GM21717 (cell line): ENCODE measurements around the gene FBXL7.

Experiments used
- ATAC-seq: cut with Tn5 transposase; IDR thresholded peaks from one replicate; pipeline ENCODE4 v1.9.1; 2021; ENCODE audit warnings: mild to moderate bottlenecking, moderate library complexity; ENCODE audit not compliant: unreplicated experiment

The FBXL7 gene

DNA sequence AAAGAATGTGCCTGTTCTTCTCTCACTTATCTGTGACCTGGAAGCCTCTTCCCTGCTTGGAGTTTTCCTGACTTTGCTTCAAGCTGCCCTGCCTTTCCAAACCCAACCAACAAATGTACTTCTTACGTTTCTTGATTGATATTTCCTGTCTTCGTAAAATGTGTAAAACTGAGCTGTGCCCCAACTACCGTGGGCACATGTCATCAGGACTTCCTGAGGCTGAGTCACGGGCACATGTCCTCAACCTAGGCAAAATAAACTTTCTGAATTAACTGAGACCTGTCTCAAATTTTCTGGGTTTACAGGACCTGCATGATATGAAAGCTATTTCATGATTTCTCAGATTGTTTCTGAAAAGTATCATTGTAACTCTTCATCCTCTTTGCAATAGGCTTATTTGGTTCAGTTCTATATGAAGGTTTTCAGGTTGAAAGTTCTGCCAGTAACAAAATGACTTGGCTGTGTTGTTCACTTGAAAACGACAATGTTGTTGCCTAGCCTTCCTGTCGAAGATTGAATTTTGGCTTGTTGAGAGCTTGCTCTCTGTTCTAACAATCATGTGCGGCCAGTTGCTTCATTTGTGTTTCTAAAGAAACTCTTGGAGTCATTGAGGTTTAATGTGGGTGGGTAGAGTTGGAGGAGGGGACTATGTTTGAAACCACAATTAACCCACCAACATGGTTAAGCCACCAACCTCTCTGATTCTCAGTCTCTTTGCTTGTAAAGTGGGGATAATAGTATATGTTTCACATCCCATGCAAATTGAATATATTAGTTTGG lies 145.6 kb downstream of the FBXL7 start:
- no peak for ATAC-seq

DNA sequence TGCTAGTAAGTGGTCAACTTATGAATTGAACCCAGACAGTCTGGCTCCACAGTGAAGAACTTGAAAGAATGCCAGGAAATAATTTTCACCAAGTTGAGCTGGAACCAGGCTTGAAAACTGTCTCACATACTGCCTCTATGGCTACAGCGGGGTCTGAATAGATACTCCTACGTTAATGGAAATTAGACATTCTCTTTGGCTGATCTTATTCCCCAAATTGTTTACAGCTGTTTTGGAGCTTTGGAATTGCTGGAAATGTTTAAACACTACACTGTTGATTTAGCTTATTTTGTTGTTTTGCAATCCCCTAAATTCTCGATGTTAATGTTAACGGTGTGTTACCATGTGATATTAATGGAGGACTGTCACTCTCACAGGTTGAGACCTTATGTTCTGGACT lies 146.4 kb downstream of the FBXL7 start:
- ATAC-seq, result no peak

DNA sequence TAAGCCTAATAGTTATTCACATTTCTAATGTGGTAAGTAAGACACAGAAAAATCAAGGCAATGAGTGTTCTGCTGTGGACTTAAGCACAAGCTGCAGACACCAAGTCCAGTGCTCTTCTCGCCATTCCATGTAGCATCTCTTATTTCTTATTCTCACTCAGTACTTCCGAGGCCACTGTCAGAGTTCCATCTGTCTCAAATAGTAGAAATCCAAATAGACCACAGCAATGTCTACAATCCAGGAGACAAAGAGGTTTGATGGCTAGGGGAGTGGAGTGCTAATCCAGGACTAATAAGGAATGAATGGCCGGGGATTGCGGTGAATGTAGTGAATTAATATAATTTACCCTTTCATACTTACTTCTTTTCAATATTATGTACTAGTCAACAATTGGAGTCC lies 147.3 kb downstream of the FBXL7 start:
- ATAC-seq, result no peak

GRCh38 chr5:15650266-15650665 lies 150.3 kb downstream of the FBXL7 start:
- no peak for ATAC-seq

GRCh38 chr5:15654779-15655178 lies 154.8 kb downstream of the FBXL7 start:
- no peak for ATAC-seq

GRCh38 chr5:15655683-15656082 lies 155.7 kb downstream of the FBXL7 start:
- no peak for ATAC-seq

DNA sequence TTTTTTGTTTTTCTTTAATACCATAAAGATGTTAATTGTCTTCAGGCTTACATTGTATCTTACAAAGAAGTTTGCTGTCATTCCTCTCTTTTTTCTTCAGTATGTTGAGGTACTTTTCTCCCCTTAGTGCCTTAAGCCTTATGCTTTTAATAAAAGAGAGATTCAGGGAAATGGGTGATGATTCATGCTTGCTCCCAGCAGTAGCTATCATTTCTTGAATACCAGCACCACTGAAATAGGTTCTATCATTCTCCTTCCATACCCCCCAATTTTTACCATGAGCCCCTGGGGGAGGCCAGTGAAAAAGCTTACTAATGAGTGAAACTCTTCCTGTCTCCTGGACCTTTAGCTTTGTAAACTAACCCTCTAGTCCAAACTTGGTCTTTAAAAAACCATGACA lies 165.0 kb downstream of the FBXL7 start:
- ATAC-seq, result no peak

GRCh38 chr5:15669826-15670225 lies 169.8 kb downstream of the FBXL7 start:
- no peak for ATAC-seq

- ATAC-seq, result no peak
Measured at GRCh38 chr5:15674716-15675115, 174.7 kb downstream of the FBXL7 start.

DNA sequence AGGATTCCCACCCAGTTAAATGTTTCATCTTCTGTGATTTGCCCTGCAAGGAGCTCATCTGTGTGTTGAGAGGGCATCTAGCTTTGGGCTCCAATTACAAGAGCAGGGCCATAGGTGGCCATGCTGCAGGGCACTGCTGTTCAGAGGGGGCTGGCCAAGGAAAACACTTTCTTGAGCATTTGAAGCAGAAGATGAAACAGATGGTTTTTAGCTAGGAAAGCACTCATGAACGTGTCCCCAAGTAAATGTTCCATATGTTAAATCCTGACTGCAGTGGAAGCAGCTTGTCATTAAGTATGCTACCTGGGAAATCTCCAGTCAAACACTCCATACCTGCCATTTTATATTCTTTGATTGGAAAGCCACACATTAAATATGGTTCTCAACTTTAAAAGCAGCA lies 176.6 kb downstream of the FBXL7 start:
- ATAC-seq, result no peak

GRCh38 chr5:15679161-15679560 lies 179.2 kb downstream of the FBXL7 start:
- no peak for ATAC-seq

DNA sequence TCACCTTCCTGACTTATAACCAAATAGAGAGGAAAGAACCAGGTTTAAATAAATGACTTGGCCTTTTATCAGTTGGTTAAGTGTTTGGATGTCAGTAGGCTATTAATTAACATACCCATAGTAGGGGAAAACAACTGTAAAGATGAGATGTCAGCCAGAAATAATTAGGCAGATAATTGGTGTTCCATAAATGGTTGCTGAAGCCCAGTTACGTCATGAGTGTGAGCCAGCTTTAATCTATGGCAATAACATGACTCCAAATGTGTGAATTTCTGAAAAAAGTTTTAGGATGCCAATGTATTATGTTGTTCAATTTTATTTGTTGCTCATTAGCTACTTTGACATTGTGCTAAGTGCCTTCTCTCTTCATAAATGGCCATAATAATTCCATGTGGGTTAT lies 180.5 kb downstream of the FBXL7 start:
- ATAC-seq, result no peak

DNA sequence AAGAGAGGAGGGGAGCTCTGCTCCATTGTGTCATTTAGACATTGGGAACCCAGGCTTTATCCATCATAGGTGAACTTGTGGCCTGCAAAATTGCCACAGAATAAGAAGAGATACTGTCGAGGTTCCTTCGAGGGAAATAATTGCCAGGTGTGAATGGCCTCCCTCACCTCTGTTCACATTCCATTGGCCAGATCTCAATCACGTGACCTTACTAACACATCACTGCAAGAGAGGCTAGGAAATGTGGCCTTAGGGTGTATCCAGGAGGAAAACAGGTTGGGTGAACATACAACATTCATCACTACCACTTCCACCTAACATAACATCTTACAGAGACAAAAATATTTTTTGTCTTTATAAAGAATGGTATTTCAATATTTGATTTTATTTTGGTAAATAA lies 182.1 kb downstream of the FBXL7 start:
- no peak for ATAC-seq

- no peak for ATAC-seq
Measured at GRCh38 chr5:15682566-15682965, 182.6 kb downstream of the FBXL7 start.

GRCh38 chr5:15683332-15683731 lies 183.4 kb downstream of the FBXL7 start:
- ATAC-seq, result no peak

DNA sequence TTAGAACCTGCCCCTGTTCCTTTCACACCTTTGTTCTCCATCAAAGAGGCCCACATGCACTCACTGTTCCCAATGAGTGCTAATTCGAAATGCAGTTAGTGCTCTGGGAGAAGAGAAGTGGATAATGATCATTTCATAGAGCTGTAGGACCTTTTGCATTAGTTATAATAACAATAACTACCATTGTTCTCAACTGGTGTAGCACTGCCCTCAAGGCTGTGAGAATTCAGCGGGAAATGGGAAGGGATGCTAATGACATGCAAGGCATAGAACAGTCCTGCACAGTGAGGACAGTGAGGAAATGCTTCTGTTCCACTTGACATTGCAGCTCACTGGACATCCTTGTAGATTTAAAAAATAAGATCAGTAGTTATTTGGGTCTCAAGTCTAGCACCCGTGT lies 187.4 kb downstream of the FBXL7 start:
- no peak for ATAC-seq

- no peak for ATAC-seq
Measured at GRCh38 chr5:15689836-15690235, 189.9 kb downstream of the FBXL7 start.

DNA sequence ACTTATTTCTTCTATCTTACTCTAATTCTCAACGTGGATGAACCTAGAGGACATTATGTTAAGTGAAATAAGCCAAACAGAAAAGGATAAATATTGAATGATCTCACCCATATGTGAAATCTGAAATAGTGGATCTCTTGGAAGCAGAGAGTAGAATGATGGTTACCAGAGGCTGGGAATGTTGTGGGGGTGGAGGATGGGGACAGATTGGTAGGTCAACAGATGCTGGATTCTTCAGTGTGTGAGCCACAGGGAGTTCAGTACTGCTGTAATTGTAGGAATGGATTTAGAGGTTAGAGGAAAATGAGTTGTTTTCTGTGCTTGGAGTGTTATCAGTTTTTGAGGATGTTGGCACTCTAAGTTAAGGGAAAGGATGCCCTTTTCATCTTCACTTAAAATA lies 190.6 kb downstream of the FBXL7 start:
- ATAC-seq, result no peak

- no peak for ATAC-seq
Measured at GRCh38 chr5:15691521-15691920, 191.5 kb downstream of the FBXL7 start.

- ATAC-seq, result no peak
Measured at GRCh38 chr5:15692706-15693381, 192.9 kb downstream of the FBXL7 start.

DNA sequence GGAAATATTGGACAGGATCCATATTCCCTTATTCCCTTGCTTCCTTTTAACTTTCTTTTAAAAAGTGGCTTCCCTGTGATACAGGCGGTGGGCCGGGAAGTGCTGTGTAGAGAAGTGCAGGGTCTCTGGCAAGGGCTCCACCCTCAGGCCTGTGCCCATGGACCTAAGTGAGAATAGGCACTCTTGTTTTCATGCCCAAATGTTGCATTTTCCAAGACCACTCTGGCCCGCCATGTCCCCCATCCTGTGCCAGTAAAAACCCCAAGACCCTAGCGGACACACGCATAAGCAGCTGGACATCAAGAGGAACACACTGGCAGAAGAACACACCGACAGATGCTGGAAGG lies 193.4 kb downstream of the FBXL7 start:
- no peak for ATAC-seq

GRCh38 chr5:15693933-15694332 lies 194.0 kb downstream of the FBXL7 start:
- no peak for ATAC-seq
